Measurements from ENCODE around the gene OSBP2.
"Not testable (repeated sequence)": the region's sequence is repeated elsewhere in the genome, so short reads cannot be mapped to it uniquely, and the experiment has no call there.

Gene OSBP2

GRCh38 chr22:30694640-30695350, at the start of gene OSBP2:
Gene OSBP2 (plus strand): TSS chr22:30694874. CDS start chr22:30694910, 36 bp downstream.
- no peak for DNase-seq (ENCODE audit: low read depth, low spot score)

- DNase-seq (ENCODE audit: low read depth, low spot score), result no peak
Observed at GRCh38 chr22:30646518-30647160, 48.0 kb upstream of the OSBP2 start.

- DNase-seq (ENCODE audit: low read depth, low spot score), result no peak
Observed at GRCh38 chr22:30647536-30647935, 47.1 kb upstream of the OSBP2 start.

- DNase-seq (ENCODE audit: low read depth, low spot score), result no peak
Observed at GRCh38 chr22:30648825-30649224, 45.8 kb upstream of the OSBP2 start.

GRCh38 chr22:30649430-30650007, 45.2 kb upstream of the OSBP2 start:
- no peak for DNase-seq (ENCODE audit: low read depth, low spot score)

- DNase-seq (ENCODE audit: low read depth, low spot score), result no peak
Observed at GRCh38 chr22:30650508-30651116, 44.1 kb upstream of the OSBP2 start.

- DNase-seq (ENCODE audit: low read depth, low spot score), result no peak
Observed at GRCh38 chr22:30652852-30653251, 41.8 kb upstream of the OSBP2 start.

GRCh38 chr22:30654361-30654760, 40.3 kb upstream of the OSBP2 start:
- DNase-seq (ENCODE audit: low read depth, low spot score), result no peak

- peak; percentile 51 for DNase-seq (ENCODE audit: low read depth, low spot score)
Observed at GRCh38 chr22:30655532-30655931, 39.1 kb upstream of the OSBP2 start.

- no peak for DNase-seq (ENCODE audit: low read depth, low spot score)
Observed at GRCh38 chr22:30662040-30662439, 32.6 kb upstream of the OSBP2 start.

GRCh38 chr22:30664798-30665197, 29.9 kb upstream of the OSBP2 start:
- DNase-seq (ENCODE audit: low read depth, low spot score), result no peak

GRCh38 chr22:30665266-30665665, 29.4 kb upstream of the OSBP2 start:
- no peak for DNase-seq (ENCODE audit: low read depth, low spot score)

- no peak for DNase-seq (ENCODE audit: low read depth, low spot score)
Observed at GRCh38 chr22:30665786-30666185, 28.9 kb upstream of the OSBP2 start.

- DNase-seq (ENCODE audit: low read depth, low spot score), result no peak
Observed at GRCh38 chr22:30667107-30667493, 27.6 kb upstream of the OSBP2 start.

GRCh38 chr22:30667494-30668385, 26.9 kb upstream of the OSBP2 start, which contains the start of gene DUSP18:
Gene DUSP18 (minus strand): TSS chr22:30667875. CDS start chr22:30664003, 3,872 bp downstream.
- peak; percentile 58 for DNase-seq (ENCODE audit: low read depth, low spot score)

GRCh38 chr22:30668386-30668710, 26.3 kb upstream of the OSBP2 start:
- no peak for DNase-seq (ENCODE audit: low read depth, low spot score)

- DNase-seq (ENCODE audit: low read depth, low spot score), result no peak
Observed at GRCh38 chr22:30671071-30671470, 23.6 kb upstream of the OSBP2 start.

- DNase-seq (ENCODE audit: low read depth, low spot score), result no peak
Observed at GRCh38 chr22:30673136-30673535, 21.5 kb upstream of the OSBP2 start.

- no peak for DNase-seq (ENCODE audit: low read depth, low spot score)
Observed at GRCh38 chr22:30674482-30674881, 20.2 kb upstream of the OSBP2 start.

GRCh38 chr22:30675436-30675835, 19.2 kb upstream of the OSBP2 start:
- no peak for DNase-seq (ENCODE audit: low read depth, low spot score)

GRCh38 chr22:30676565-30676964, 18.1 kb upstream of the OSBP2 start:
- not testable (repeated sequence) for DNase-seq (ENCODE audit: low read depth, low spot score)

All from smooth muscle cell of the brain vasculature (primary cell).